GM12878 (cell line): ENCODE data around the gene CST1. TPM values are rescaled to one million over a fixed set of nuclear protein-coding genes. Genes with fewer than 3 reads are reported as not detected.

Source experiments
- ATAC-seq: fragments of 200-7000 bp; cut with Tn5 transposase; 3 replicates; pipeline ENCODE4 v1.9.1; 2020; ENCODE audit warnings: mild to moderate bottlenecking, moderate library complexity
- BruUV-seq: library from RNA; stranded (reverse); fragments of 400-500 nt; replicated peaks from 2 replicates; lab custom pipeline; 2021; lab: Mats Ljungman, UMichigan
- CTCF ChIA-PET: fragments of 300-600 bp; sonication (Branson Sonifier 250); formaldehyde crosslinking; extraction: SDS; loops from one replicate; lab custom pipeline; 2021; ENCODE audit warnings: inconsistent platforms; lab: Yijun Ruan, JAX
- POLR2A ChIA-PET: fragments of 350-600 bp; formaldehyde crosslinking; extraction: SDS; loops from one replicate; lab custom pipeline; 2021; ENCODE audit warnings: inconsistent platforms; lab: Charles Lee
- RAD21 ChIA-PET: fragments of 300-600 bp; sonication (Branson Sonifier 250); formaldehyde crosslinking; loops from one replicate; lab custom pipeline; 2023; ENCODE audit warnings: antibody characterized with exemption; ENCODE audit not compliant: unreplicated experiment; lab: Charles Lee
- SMC1A ChIA-PET: fragments of 300-600 bp; sonication (Branson Sonifier 250); formaldehyde crosslinking; loops from one replicate; lab custom pipeline; 2023; ENCODE audit not compliant: unreplicated experiment, uncharacterized antibody; lab: Charles Lee
- DNase-seq: peaks from one replicate; pipeline ENCODE4 v3.0.0-alpha.2; 2011; ENCODE audit warnings: low read depth, low spot score
- FAIRE-seq: peaks from 3 replicates; lab custom pipeline; 2011; peaks lifted over from hg19 to GRCh38; lab: Jason Lieb, UNC
- H2AFZ ChIP-seq: 2 replicates; pipeline ENCODE4 v1.6.0; 2011; ENCODE audit warnings: low read depth, low read length, control low read depth; ENCODE audit not compliant: control insufficient read depth
- H3K27ac ChIP-seq: 2 replicates; pipeline ENCODE4 v1.5.1; 2011; ENCODE audit warnings: control low read depth; ENCODE audit not compliant: control insufficient read depth, insufficient read depth
- H3K27me3 ChIP-seq, 2 experiments: replicated peaks in 1 of 2; 2 replicates each; pipeline versions ENCODE4 v1.6.0 to v1.6.1; 2011; ENCODE audit warnings: low read length in 1 of 2; ENCODE audit not compliant: control insufficient read depth in 2 of 2, insufficient read depth in 2 of 2
- H3K36me3 ChIP-seq, 2 experiments: 2 replicates each; pipeline ENCODE4 v1.5.1; 2011; ENCODE audit warnings: low read length in 1 of 2; ENCODE audit not compliant: control insufficient read depth in 2 of 2, insufficient read depth in 2 of 2
- H3K4me1 ChIP-seq: 2 replicates; pipeline ENCODE4 v1.6.1; 2011; ENCODE audit warnings: mild to moderate bottlenecking, low read length, moderate library complexity, mixed read lengths; ENCODE audit not compliant: control insufficient read depth, insufficient read depth
- H3K4me2 ChIP-seq: 2 replicates; pipeline ENCODE4 v1.6.0; 2011; ENCODE audit warnings: control low read depth; ENCODE audit not compliant: control insufficient read depth, insufficient read depth
- H3K4me3 ChIP-seq: fragments of 200-600 bp; sonication (generic); 2 replicates; pipeline ENCODE4 v1.5.1; 2016
- H3K79me2 ChIP-seq: 2 replicates; pipeline ENCODE4 v1.6.0; 2011; ENCODE audit warnings: low read length; ENCODE audit not compliant: control insufficient read depth, insufficient read depth
- H3K9ac ChIP-seq: 2 replicates; pipeline ENCODE4 v1.8.0; 2011; ENCODE audit warnings: low read length, control low read depth, mixed read lengths; ENCODE audit not compliant: control insufficient read depth, insufficient read depth
- H3K9me3 ChIP-seq: replicated peaks from 3 replicates; pipeline ENCODE4 v1.5.1; 2011; ENCODE audit warnings: mild to moderate bottlenecking, low read length; ENCODE audit not compliant: control insufficient read depth, insufficient read depth
- H4K20me1 ChIP-seq: 2 replicates; pipeline ENCODE4 v1.6.0; 2011; ENCODE audit not compliant: control insufficient read depth, insufficient read depth
- ATF3 ChIP-seq: IDR thresholded peaks from 2 replicates; pipeline ENCODE4 v1.6.1; 2011; ENCODE audit warnings: low read depth, mild to moderate bottlenecking, low read length, moderate library complexity, borderline replicate concordance; ENCODE audit errors: extremely low read depth
- BACH1 ChIP-seq: fragments of 450-650 bp; IDR thresholded peaks from 2 replicates; pipeline ENCODE4 v1.6.1; 2017; ENCODE audit warnings: mild to moderate bottlenecking, borderline replicate concordance
- BHLHE40 ChIP-seq, 2 experiments: fragments of 450-650 bp in 1 of 2; IDR thresholded peaks; 2 replicates each; pipeline ENCODE4 v1.6.1; 2011 to 2017; ENCODE audit warnings: low read depth in 2 of 2, borderline replicate concordance in 1 of 2, improper control_type of control experiment in 1 of 2, low read length in 1 of 2, mild to moderate bottlenecking in 1 of 2
- CBX3 ChIP-seq: fragments of 200-600 bp; sonication (generic); IDR thresholded peaks from 2 replicates; pipeline ENCODE4 v1.6.1; 2016; ENCODE audit warnings: low read depth, borderline replicate concordance
- ESRRA ChIP-seq: IDR thresholded peaks from 2 replicates; pipeline ENCODE4 v1.6.1; 2012; ENCODE audit warnings: mild to moderate bottlenecking, low read length, improper control_type of control experiment
- IKZF1 ChIP-seq: fragments of 450-650 bp; conservative IDR thresholded peaks from 2 replicates; pipeline ENCODE4 v1.6.1; 2017; ENCODE audit warnings: antibody characterized with exemption, mild to moderate bottlenecking
- PAX8 ChIP-seq: fragments of 450-650 bp; IDR thresholded peaks from 2 replicates; pipeline ENCODE4 v1.6.1; 2017; ENCODE audit warnings: mild to moderate bottlenecking, moderate library complexity
- PKNOX1 ChIP-seq: fragments of 450-650 bp; IDR thresholded peaks from 2 replicates; pipeline ENCODE4 v1.6.1; 2016; ENCODE audit warnings: mild to moderate bottlenecking
- PRDM15 ChIP-seq: fragments of 450-650 bp; formaldehyde crosslinking; IDR thresholded peaks from 2 replicates; pipeline ENCODE4 v1.4.0; 2020; ENCODE audit warnings: mild to moderate bottlenecking, moderate library complexity
- RAD21 ChIP-seq: IDR thresholded peaks from 2 replicates; pipeline ENCODE4 v1.6.1; 2011; ENCODE audit warnings: mild to moderate bottlenecking, low read depth, low read length, moderate library complexity; ENCODE audit not compliant: insufficient read depth
- RFX5 ChIP-seq: IDR thresholded peaks from 2 replicates; pipeline ENCODE4 v1.6.1; 2011; ENCODE audit warnings: low read depth, low read length, improper control_type of control experiment
- TCF3 ChIP-seq: IDR thresholded peaks from 2 replicates; pipeline ENCODE4 v1.6.1; 2012; ENCODE audit warnings: low read depth, mild to moderate bottlenecking, low read length, borderline replicate concordance; ENCODE audit not compliant: insufficient read depth
- YBX1 ChIP-seq: fragments of 450-650 bp; IDR thresholded peaks from 2 replicates; pipeline ENCODE4 v1.6.1; 2016; ENCODE audit warnings: antibody characterized with exemption
- WGBS: methylation state at CpG from one replicate; pipeline ENCODE4 v1.1.6; 2016; ENCODE audit warnings: low lambda C conversion rate; ENCODE audit not compliant: insufficient replicate concordance, insufficient coverage; ENCODE audit errors: missing lambda C conversion rate; 5-methylcytosine and 5-hydroxymethylcytosine counted together
- in situ Hi-C: fragments of 300-500 bp; cut with MboI; formaldehyde crosslinking; loops from 9 replicates; pipeline ENCODE4 v1.14.3; 2018; ENCODE audit warnings: mixed read lengths
- intact Hi-C: fragments of 100-400 bp; cut with micrococcal nuclease; formaldehyde crosslinking; loops from one replicate; pipeline ENCODE4 v1.14.2; 2022; ENCODE audit not compliant: unreplicated experiment
- polyA plus RNA-seq, 11 experiments: library from polyadenylated mRNA; depleted of rRNA in 4 of 11; unstranded in 6 of 11; stranded (reverse) in 5 of 11; fragments of >200 nt; fragmentation: Nextera tagmentation in 4 of 11; fragmentation: Illumina TruSeq in 1 of 11; extraction: Ambion mirVana in 4 of 11; extraction: Trizol in 1 of 11; gene quantifications; 1 replicate in 1 of 11; 2 replicates in 10 of 11; pipeline versions ENCODE4 v1.2.1 to v1.2.3, GENCODE V29; 2011 to 2016; ENCODE audit warnings: inconsistent platforms in 2 of 11, missing spikeins in 2 of 11, low read depth in 1 of 11
- total RNA-seq, 4 experiments: library from RNA; depleted of rRNA in 3 of 4; stranded (reverse); fragments of >200 nt in 3 of 4; fragmentation: Illumina TruSeq in 1 of 4; extraction: Trizol in 1 of 4; gene quantifications; 2 replicates each; pipeline versions ENCODE4 v1.2.1 to v1.2.3, GENCODE V29; 2013 to 2021

The CST1 gene
- total and polyA plus RNA-seq, 10 of the 15 experiments (the other 5 are each of a cell fraction or from before 2014, with no cell fraction given), result not detected

GRCh38 chr20:23795526-23795925, 44.8 kb upstream of the CST1 start:
- Histone ChIP-seq H3K79me2 (no peaks in the 10 kb centered on the region), H2AFZ (no peak overlapping the region), H4K20me1 (no peaks in the 10 kb centered on the region), H3K27ac (no peak overlapping the region), H3K27me3 (no peaks in the 10 kb centered on the region), H3K9me3 (no peaks in the 10 kb centered on the region), H3K4me2 (no peak overlapping the region), H3K36me3 (no peaks in the 10 kb centered on the region), H3K4me1 (no peaks in the 10 kb centered on the region), H3K4me3 (no peak overlapping the region), H3K9ac (no peak overlapping the region)
- 35% methylated on average over 3 of the region's 3 CpGs for WGBS
- in situ Hi-C loops (loop anchor here (5.0 kb wide), 1 partner anchor 202 kb away; no protein-coding TSS in a partner anchor), intact Hi-C loops (loop anchor here (5.0 kb wide), 1 partner anchor 202 kb away; no protein-coding TSS in a partner anchor)
- FAIRE-seq, result no peak
- ChIA-PET CTCF (no interaction called here), POLR2A (no interaction called here), RAD21 (no interaction called here), SMC1A (no interaction called here)
- BruUV-seq, result no TSS peak
- TF ChIP-seq RFX5, result no peak
- no peak for TF ChIP-seq PAX8
- no peak for DNase-seq
- ATAC-seq, result no peak

- no TSS peak for BruUV-seq
- DNase-seq, result no peak
- Histone ChIP-seq H3K4me1 (no peaks in the 10 kb centered on the region), H3K27ac (no peak overlapping the region), H3K9ac (no peak overlapping the region), H3K27me3 (no peaks in the 10 kb centered on the region), H3K79me2 (no peaks in the 10 kb centered on the region), H4K20me1 (no peaks in the 10 kb centered on the region), H3K9me3 (no peaks in the 10 kb centered on the region), H3K36me3 (no peaks in the 10 kb centered on the region), H3K4me2 (no peak overlapping the region), H2AFZ (no peak overlapping the region), H3K4me3 (no peak overlapping the region)
- ChIA-PET RAD21 (no interaction called here), SMC1A (no interaction called here), POLR2A (interaction anchor here (0.6 kb wide), 1 partner anchor 75 kb away, joined by 5 read pairs; no protein-coding TSS in a partner anchor), CTCF (no interaction called here)
- no peak for ATAC-seq
- intact Hi-C loops, result loop anchor here (5.0 kb wide), 1 partner anchor 202 kb away; no protein-coding TSS in a partner anchor
- in situ Hi-C loops, result loop anchor here (5.0 kb wide), 1 partner anchor 202 kb away; no protein-coding TSS in a partner anchor
- 36% methylated on average over 7 of the region's 7 CpGs for WGBS
- FAIRE-seq, result no peak
- TF ChIP-seq RAD21, result no peak
- no peak for TF ChIP-seq BHLHE40 (IDR thresholded peaks at IDR 0.05; ENCODE audit: borderline replicate concordance in 1 of 2, low read depth in 2 of 2, low read length in 1 of 2)
- no peak for TF ChIP-seq ATF3
- no peak for TF ChIP-seq TCF3
- no peak for TF ChIP-seq PRDM15 (CRISPR knock-in tag)
- no peak for TF ChIP-seq BACH1
- TF ChIP-seq IKZF1, result no peak
- no peak for TF ChIP-seq CBX3
- no peak for TF ChIP-seq ESRRA
- no peak for TF ChIP-seq PKNOX1
- TF ChIP-seq YBX1, result no peak
Measured at GRCh38 chr20:23794841-23795240, 44.1 kb upstream of the CST1 start.
